ENCODE measurements around the gene TESPA1.

Gene TESPA1

DNA sequence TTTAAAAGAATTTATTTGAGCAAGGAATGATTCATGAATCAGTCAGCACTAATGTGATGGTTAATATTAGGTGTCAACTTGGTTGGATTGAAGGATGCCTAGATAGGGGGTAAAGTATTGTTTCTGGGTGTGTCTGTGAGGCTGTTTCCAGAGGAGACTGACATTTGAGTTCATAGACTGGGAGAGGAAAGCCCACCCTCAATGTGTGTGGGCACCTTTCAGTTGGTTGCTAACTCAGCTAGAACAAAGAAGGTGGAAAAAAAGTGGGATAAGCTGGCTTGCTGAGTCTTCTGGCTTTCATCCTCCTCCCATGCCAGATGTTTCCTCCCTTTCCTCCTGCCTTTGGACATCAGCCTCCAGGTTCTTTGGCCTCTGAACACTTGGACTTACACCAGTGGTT is 47.2 kb downstream of the TESPA1 start:
- H3K4me3 ChIP-seq (ENCODE audit: low read depth, low read length), result no peak overlapping the region
- TF ChIP-seq, protein P1, sequence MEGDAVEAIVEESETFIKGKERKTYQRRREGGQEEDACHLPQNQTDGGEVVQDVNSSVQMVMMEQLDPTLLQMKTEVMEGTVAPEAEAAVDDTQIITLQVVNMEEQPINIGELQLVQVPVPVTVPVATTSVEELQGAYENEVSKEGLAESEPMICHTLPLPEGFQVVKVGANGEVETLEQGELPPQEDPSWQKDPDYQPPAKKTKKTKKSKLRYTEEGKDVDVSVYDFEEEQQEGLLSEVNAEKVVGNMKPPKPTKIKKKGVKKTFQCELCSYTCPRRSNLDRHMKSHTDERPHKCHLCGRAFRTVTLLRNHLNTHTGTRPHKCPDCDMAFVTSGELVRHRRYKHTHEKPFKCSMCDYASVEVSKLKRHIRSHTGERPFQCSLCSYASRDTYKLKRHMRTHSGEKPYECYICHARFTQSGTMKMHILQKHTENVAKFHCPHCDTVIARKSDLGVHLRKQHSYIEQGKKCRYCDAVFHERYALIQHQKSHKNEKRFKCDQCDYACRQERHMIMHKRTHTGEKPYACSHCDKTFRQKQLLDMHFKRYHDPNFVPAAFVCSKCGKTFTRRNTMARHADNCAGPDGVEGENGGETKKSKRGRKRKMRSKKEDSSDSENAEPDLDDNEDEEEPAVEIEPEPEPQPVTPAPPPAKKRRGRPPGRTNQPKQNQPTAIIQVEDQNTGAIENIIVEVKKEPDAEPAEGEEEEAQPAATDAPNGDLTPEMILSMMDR (IDR thresholded peaks at IDR 0.05; ENCODE audit: borderline replicate concordance, insufficient read depth, low read depth, low read length), result no peak

DNA sequence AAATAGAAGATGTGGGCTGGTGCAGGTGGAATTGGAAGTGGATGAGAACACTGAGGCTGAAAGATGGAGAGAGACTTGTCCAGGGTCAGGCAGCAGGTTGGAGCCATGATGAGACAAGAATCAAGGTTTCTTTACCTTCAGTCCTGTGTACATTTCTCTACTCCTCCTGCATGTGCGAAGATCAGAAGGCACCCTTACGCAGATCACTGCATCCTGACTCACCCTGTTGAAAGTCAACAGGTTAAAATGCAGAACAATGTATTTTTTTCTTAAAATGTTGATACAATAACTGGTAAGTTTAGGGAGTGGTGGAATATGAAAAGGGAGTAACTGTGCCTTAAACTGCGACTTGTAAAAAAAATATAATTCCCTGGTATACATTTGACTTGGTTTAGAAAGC is 47.8 kb downstream of the TESPA1 start:
- TF ChIP-seq, protein P1 (IDR thresholded peaks at IDR 0.05; ENCODE audit: borderline replicate concordance, insufficient read depth, low read depth, low read length), result no peak

DNA sequence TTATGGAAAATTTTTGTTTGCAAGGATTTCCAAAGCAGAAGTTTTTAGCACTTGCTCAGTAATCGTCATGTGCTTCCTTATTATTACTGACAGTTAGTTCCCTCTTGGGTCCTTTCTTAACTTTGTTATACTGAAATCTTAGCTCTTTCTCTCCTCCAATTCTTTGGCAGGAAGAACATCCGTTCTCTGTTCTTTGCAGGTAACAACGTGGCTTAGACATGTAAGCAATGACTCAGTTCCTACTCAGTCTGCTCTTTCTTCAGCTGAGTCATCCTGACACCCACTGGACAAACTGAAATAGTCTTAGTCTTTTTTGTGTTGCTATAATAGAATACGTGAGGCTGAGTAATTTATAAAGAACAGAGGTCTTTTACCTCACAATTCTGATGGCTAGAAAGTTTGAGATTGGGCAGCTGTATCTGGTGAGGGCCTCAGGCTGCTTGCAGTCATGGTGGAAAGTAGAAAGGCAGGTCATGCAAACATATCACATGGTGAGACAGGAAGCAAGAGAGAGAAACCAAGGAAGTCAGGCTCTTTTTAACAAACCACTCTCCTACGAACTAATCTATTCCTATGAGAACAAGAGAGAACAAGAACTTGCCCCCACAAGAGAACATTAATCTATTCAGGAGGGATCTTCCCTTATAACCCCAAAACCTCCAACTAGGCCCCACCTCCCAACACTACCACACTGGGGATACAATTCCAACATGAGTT is 49.2 kb downstream of the TESPA1 start:
- H3K4me3 ChIP-seq (ENCODE audit: low read depth, low read length), result no peak overlapping the region
- TF ChIP-seq, protein P1 (IDR thresholded peaks at IDR 0.05; ENCODE audit: borderline replicate concordance, insufficient read depth, low read depth, low read length), result no peak

More for the DNA sequence above, 47.8 kb downstream of the TESPA1 start:
- no peak overlapping the region for H3K4me3 ChIP-seq (ENCODE audit: low read depth, low read length)

DNA sequence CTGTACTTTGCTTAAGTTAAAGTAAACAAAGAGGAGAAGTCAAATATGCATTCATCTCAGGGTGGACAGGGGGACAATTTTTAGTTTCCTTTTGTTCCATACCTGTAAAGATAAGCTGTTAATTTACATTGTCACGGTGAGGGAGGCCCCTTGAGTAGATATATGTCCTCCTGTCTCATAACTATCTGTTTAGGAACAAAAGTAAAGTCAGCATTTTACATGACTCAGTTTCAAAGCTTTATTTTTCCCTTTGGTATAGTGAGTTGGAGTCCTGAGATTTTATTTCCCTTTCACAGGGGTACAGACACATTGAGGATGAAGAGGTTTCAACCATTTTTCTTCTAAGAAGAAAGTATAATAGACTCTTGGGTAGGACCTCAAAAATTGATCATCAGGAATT is 50.1 kb downstream of the TESPA1 start:
- TF ChIP-seq, protein P1 (IDR thresholded peaks at IDR 0.05; ENCODE audit: borderline replicate concordance, insufficient read depth, low read depth, low read length), result no peak
- H3K4me3 ChIP-seq (ENCODE audit: low read depth, low read length), result no peak overlapping the region

DNA sequence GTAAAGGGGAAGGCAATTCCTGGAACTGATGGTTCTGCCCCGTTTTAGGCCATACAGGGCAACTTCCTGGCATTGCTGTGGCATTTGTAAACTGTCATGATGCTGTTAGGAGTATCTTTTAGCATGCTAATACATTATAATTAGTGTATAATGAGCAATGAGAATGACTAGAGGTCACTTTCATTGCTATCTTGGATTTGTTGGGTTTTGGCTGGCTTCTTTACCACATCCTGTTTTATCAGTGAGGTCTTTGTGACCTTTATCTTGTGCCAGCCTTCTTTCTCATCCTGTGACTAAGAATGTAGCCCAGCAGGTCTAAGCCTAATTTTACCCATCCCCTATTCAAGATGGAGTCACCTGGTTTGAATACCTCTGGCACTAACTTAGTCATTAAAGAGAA is 51.2 kb downstream of the TESPA1 start:
- H3K4me3 ChIP-seq (ENCODE audit: low read depth, low read length), result no peak overlapping the region
- TF ChIP-seq, protein P1 (IDR thresholded peaks at IDR 0.05; ENCODE audit: borderline replicate concordance, insufficient read depth, low read depth, low read length), result no peak

DNA sequence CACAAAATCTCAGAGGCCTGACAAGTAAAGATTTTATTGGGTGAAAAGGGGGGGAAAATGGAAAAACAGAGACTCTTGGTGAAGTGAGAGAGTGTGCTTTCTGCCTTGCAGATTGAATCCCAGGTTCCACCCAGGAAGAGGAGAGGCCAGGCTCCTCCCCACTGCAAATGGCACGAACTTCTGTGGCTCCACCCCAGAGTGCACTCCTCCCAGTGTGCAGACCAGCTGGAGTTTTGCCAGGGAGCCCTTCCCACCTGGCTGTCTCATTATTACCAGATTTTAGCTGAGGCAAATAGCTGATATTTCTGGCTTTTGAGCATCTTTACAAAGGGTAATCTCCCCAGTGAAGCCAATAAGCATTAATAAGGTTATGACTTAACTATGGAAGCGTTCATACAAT is 51.9 kb downstream of the TESPA1 start:
- no peak overlapping the region for H3K4me3 ChIP-seq (ENCODE audit: low read depth, low read length)
- TF ChIP-seq, protein P1 (IDR thresholded peaks at IDR 0.05; ENCODE audit: borderline replicate concordance, insufficient read depth, low read depth, low read length), result no peak

DNA sequence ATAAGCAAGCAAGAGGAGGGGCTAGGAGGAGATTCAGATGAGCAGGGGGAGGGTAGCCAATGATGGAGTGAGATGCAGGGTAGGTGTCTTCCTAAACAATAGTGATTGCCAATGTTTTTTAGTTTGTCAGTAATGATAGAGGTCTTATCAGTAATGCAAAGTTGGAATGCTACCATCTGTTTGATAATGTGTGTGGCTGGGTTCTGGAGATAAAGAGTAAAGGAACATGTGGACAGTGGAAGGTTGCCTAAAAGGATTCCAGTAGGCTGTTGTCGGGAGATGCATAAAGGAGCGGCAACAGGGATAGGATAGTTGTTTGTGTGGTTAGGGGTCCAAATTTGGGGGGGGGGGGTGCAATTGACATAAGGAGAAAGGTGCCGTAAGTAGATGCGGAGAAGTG is 52.5 kb downstream of the TESPA1 start:
- TF ChIP-seq, protein P1 (IDR thresholded peaks at IDR 0.05; ENCODE audit: borderline replicate concordance, insufficient read depth, low read depth, low read length), result no peak
- H3K4me3 ChIP-seq (ENCODE audit: low read depth, low read length), result no peak overlapping the region

Measured in GM12875 (cell line).